Measurements from ENCODE around the gene SLC37A2.

Gene SLC37A2

DNA sequence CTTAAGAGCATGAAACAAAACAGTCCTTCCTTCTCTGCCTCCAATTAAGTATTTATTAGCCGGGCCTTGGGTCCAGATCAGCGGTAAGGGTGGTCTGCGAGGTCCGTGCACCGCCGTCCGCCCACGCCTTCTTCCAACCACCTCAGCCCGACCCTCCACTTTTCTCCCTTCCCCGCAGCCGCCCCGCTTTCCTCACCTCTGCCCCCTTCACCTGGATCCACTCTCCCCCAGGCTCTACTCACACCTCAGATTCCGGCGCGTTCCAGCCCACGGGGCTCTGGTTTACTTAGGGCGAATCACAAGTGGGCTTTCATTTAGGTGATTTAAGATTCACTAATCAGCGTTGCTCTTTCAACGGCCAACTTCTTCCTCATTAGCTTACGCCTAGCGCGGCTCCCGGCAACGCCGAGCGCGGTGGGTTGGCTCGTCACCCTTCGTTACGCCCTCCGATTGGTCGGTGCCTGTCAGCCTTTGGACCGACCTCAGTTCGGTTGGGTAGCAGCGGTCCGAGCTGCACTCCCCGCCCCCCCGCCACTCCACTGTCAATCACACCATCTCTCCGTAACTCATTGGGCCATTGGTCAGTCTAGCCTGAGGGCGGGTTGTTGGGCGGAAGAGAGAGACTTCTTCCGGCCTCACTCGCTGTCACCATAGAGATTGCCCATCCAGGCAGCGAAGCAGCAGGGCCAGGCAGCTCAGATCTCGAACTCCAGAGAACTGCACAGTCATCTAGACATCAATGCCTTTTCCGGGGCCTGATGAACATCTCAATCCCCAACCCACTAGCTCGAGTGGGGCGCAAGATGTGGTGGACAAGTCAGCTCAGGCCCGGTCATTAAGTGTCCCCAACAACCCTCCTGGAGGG lies 48.5 kb downstream of the SLC37A2 start, which contains the start of gene TMEM218:
TMEM218 (minus strand) TSS at position 284 of the 865 bp plus-strand sequence. CDS start 9,385 bp downstream, outside the sequence.
- DNase-seq (ENCODE audit: low spot score): peak; percentile 99

DNA sequence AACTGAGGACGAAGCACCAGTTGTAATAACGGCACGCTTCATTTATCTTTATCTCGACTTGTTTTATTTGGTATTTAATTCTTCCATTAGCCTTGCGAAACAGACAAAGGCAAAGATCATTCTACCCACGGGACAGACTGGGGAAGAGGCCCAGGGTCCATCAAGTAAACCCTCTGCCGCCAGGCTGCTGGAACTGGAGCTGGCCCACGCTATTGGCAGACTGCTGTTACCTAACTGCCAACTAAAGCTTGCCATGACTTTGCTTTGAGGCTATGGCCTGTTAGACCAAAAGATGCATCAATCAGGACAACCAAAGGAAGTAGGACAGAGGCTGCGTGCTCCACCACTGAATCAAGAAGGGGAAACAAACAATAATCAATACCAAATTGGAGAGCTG lies 49.1 kb downstream of the SLC37A2 start:
- DNase-seq (ENCODE audit: low spot score): no peak

DNA sequence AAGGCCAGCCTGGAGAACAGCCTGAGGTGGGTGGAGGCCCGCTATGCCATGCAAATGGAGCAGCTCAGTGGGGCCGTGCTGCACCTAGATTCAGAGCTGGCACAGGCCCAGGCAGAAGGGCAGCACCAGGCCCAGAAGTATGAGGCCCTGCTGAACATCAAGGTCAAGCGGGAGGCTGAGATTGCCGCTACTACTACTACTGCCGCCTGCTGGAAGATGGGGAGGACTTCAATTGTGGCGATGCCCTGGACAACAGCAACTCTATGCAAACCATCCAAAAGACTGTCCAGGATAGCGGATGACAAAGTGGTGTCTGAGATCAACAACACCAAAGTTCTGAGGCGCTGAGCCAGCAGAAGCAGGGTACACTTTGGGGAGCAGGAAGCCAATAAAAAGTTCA lies 51.4 kb downstream of the SLC37A2 start:
- peak; percentile 17 for DNase-seq (ENCODE audit: low spot score)

DNA sequence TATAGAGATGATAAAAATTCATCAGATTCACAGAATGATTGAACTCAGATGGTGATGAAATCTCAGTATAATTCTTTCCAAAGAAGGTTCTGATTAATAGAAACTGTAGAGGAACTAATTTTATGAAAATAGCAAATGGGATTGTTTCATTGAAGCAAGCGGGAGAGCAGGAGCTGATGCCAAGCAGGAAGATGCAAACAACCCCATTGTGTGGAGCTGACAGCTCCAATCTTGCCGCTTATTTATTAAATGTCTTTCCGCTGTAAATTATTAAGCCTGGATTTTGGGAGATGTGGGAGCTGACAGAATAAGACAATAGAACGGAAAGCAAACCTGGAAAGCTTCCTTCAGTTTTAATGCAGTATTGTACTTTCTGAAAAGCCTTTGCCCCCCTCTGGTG lies 54.3 kb downstream of the SLC37A2 start:
- DNase-seq (ENCODE audit: low spot score): no peak

DNA sequence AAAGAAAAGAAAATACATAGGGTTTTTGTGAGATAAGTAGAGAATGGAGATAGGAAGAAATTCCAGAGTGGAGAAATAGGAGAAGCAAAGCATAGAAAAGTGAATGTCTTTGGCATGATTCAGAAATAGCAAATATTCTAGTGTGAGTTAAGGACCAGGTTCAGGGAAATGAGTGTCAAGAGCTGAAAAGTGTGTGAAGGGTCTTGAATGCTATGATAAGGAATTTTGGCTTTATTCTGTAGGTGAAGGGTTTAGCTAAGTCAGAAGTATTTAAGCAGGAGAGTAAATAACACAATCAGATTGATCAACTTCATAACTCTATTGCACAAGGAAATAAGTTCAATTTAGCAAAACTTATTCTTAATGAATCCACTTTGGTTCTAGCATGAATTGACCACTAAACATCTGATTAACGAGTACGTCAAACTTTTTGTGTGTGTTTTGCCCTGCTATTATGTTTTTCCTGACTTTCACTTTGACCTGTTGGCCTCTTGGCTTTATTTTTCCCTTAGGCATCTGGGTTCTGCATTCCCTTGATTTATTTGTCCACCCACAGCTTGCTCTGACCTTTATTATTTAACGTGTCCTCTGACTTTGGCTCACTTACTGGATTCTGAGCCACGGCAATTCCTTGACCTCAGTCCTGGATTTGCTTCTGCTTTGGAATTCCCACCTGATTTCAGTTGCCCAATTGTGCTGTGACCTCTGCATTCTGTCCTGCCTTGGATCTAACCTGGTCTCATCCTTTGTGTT lies 60.3 kb downstream of the SLC37A2 start:
- DNase-seq (ENCODE audit: low spot score): no peak

DNA sequence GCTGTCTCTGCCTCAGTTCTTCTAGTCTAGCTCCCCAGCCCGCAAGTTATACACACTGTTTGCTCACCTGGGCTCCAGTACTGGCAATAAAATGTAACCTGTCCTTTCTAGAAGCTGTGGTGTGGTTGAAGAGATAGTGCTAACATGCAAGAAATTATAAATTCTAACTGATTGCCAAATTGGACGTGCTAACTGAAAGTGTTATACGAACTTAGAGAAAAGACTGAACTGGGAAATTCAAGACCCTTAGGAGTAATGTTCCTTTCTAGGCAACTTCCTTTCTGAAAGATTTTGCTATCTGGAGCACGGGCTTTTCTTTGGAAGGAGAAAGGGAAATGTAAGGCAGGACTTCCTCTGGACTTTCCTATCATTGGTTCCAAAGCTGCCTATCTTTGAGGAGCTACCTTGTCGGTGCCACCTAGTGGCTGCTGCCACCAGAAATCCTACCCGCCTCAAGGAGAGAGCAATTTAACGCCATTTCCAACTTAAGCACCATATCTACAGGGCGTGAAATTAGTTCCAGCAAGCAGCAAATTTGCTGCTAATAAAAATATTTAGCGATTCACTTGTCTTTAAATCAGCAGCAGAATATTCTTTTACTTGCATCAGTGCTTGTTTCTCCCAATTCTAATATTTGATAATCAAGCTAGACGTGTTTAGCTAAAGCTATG lies 61.0 kb downstream of the SLC37A2 start:
- peak; percentile 85 for DNase-seq (ENCODE audit: low spot score)

DNA sequence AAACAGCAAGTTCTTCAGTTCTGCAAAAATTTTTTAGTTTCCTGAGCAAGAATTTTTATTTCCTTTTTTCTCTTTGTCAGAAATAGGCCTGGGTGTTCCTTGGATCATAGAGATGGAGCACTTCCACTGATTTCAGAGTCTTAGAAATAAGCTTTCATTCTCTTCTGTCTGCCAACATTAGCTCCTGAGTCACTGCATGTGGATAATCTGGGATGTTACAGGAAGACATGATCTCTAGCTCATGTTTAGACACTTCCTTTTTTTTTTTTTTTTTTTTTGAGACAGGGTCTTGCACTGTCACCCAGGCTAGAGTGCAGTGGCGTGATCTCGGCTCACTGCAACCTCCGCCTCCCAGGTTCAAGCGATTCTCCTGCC lies 61.5 kb downstream of the SLC37A2 start:
- no peak for DNase-seq (ENCODE audit: low spot score)

DNA sequence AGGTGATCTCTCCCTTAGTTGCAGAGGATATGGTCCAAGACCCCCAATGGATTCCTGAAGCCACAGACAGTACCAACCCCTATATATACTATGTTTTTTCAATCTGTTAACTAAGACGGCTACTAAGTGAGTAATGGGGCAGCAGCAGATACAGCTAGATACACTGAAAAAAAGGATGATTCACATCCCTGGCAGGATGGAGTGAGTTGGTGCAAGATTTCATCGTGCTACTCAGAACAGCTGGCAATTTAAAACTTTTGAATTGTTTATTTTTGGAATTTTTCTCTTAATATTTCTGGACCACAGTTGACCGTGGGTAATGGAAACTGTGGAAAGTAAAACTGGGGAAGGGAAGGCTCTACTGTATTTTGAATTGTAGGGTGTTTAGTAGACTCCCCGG lies 65.3 kb downstream of the SLC37A2 start:
- DNase-seq (ENCODE audit: low spot score): no peak

DNA sequence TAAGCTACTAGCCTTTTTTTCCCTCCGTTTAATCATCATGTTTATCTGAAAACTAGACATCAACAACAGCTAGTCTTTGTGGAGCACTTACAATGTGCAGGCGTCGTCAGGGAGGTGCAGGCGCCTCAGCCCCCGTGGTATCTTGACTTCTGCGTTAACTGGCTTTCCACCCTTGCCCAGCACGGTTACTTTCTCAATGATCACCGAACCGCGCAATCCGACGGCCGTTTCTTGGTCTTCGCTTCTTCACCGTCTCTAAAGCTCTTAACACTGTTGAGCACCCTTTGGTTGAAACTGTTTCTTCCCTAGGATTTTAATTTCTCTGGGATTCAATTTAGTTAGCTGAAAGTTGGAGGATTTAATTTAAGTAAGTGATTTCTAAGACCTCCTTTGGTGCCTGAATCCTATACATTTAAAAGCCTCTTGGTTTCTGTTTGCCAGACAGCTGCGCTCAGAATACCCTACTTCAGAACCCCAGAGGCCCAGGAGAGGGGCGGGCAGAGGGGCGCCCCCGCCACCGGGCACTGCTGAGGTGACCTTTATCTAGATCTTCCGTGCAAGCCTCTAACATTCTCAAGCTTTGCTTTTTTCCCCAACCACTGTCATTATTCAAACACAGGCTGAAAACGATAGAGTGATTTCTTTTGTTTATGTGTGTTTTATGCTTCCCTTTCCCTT lies 66.3 kb downstream of the SLC37A2 start:
- DNase-seq (ENCODE audit: low spot score): no peak

DNA sequence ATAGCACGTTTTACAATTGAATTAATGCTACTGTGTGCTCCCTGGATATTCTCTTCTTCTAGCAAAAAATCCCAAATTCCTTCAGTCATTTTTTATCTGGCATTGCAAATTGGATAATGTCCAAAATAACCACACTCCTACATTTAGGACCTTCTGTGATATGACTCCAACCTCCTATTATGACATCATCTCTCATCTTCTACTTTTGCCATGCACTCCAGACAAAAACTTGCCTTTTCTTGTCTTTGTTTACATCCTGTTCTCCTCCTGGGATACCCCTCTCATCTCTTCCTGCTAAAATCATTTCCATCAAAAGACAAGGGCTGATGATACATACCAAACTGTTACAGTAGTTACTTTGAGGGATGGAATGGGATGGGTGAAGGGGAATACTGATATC lies 69.0 kb downstream of the SLC37A2 start:
- no peak for DNase-seq (ENCODE audit: low spot score)

DNA sequence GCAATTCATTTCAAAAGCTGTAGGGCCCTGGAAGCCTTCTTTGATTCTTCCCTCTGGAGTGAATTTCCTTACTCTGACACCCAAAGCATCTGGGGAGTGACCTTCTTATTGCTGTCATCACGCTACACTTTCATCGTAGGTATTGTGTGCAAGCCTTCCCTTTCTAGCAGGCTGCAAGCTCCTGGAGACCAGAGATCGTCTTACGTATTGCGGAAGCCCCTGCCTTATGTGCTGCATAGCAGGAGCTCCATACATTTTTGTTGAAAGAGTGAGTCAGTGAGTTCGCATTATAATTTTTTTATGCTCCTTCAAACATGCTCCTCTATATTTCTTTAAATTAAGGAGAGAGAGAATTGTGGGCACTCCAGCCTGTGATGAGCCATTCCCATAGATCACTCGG lies 69.5 kb downstream of the SLC37A2 start:
- DNase-seq (ENCODE audit: low spot score): no peak

DNA sequence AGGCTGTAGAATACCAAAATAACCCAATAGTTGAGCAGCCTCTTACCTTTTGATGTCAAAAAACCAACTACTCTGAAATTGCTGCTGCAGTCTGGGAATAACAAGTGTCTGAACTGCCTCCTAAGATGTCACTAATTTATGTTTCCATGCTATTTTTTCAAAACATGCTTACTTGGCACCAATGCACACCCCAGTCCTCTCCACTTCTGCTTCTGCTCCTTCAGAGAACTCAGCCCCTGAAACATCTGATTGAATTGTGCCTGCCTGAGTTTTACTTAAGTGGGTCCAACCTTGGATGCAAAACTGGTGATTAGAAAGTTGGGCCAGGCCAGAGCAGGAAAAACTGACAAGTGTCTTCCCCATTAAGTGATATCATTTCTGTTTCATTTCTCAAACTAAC lies 72.9 kb downstream of the SLC37A2 start:
- no peak for DNase-seq (ENCODE audit: low spot score)

DNA sequence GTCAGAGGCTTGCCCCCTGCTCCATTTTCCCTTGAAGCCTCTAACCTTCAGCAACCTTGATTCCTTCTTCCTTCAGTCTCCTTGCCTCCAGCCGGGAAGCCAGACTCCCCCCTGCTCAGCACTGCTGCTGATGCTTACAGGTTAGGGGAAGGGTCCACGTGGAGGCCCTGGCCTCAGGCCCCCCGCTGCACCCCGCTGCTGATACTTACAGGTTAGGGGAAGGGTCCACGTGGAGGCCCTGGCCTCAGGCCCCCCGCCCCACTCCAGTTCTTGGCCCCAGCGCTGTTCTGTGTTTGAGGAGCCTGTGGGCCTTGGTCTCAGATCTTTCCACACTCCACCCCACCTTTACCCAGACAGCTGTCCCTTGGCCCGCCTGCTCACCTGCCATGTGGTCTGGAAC lies 75.9 kb downstream of the SLC37A2 start:
- no peak for DNase-seq (ENCODE audit: low spot score)

DNA sequence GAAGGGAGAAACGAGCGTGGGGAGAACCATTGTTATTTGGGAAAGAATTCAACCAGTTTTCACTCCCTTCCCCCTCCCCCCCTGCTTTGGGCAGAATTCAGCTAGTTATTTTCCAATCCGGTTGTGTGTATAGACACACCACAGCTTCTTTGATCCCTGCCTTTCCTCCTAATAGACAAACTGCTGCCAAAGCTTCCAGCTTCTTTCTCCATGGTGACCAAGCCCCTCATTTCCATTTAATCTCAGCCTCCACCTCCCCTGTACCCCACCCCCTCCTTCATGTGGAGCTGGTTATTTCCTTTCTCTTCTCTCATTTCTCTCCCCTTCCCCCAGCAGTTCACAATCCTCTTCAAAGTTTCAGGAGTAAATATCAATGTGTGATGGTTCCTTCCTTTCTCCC lies 76.7 kb downstream of the SLC37A2 start:
- no peak for DNase-seq (ENCODE audit: low spot score)

Data from NAMALWA (cell line).